Panc1 (cell line): ENCODE results near the gene DCP2. TPM values are rescaled to one million over a fixed set of nuclear protein-coding genes. Genes with fewer than 3 reads are reported as not detected.

ENCODE experiments used
- ATAC-seq: fragments of 200-7000 bp; cut with Tn5 transposase; 2 replicates; pipeline ENCODE4 v1.9.1; 2020; ENCODE audit warnings: mild to moderate bottlenecking, moderate library complexity
- BruUV-seq: library from RNA; stranded (reverse); fragments of 400-500 nt; replicated peaks from 2 replicates; lab custom pipeline; 2021; lab: Mats Ljungman, UMichigan
- CTCF ChIA-PET: fragments of 300-600 bp; sonication (Branson Sonifier 250); formaldehyde crosslinking; loops from one replicate; lab custom pipeline; 2022; ENCODE audit warnings: antibody characterized with exemption; lab: Charles Lee
- POLR2A ChIA-PET: fragments of 300-600 bp; sonication (Branson Sonifier 250); formaldehyde crosslinking; loops from one replicate; lab custom pipeline; 2022; ENCODE audit warnings: antibody characterized with exemption; lab: Charles Lee
- DNase-seq: peaks from one replicate; pipeline ENCODE4 v3.0.0-alpha.2; 2010; ENCODE audit warnings: low read depth, low spot score
- H3K27ac ChIP-seq: 2 replicates; pipeline ENCODE4 v1.5.1; 2011; ENCODE audit warnings: mild to moderate bottlenecking, low read length, inconsistent platforms
- H3K27me3 ChIP-seq: fragments of 200-500 bp; sonication (Bioruptor generic); 2 replicates; pipeline ENCODE4 v1.6.0; 2014; ENCODE audit warnings: low read length, inconsistent platforms; ENCODE audit not compliant: control insufficient read depth, insufficient read depth
- H3K36me3 ChIP-seq: fragments of 200-500 bp; sonication (Bioruptor generic); 2 replicates; pipeline ENCODE4 v1.5.1; 2014; ENCODE audit warnings: inconsistent platforms, mild to moderate bottlenecking, low read length, moderate library complexity; ENCODE audit not compliant: control insufficient read depth, insufficient read depth
- H3K4me1 ChIP-seq: 2 replicates; pipeline ENCODE4 v1.5.1; 2011; ENCODE audit warnings: inconsistent platforms, mild to moderate bottlenecking, low read length, moderate library complexity; ENCODE audit not compliant: control insufficient read depth, insufficient read depth
- H3K4me3 ChIP-seq, 2 experiments: 2 replicates each; pipeline ENCODE4 v1.5.1; 2011 to 2012; ENCODE audit warnings: low read depth in 2 of 2, low read length in 2 of 2, mild to moderate bottlenecking in 2 of 2, inconsistent platforms in 1 of 2, moderate library complexity in 1 of 2
- H3K9me3 ChIP-seq: fragments of 200-500 bp; sonication (Bioruptor generic); 2 replicates; pipeline ENCODE4 v1.5.1; 2014; ENCODE audit warnings: low read depth, mild to moderate bottlenecking, inconsistent platforms, low read length, moderate library complexity; ENCODE audit not compliant: control insufficient read depth, insufficient read depth
- POLR2AphosphoS5 ChIP-seq: IDR thresholded peaks from 2 replicates; pipeline ENCODE4 v1.6.1; 2012; ENCODE audit warnings: mild to moderate bottlenecking, low read depth, low read length, moderate library complexity
- SIN3A ChIP-seq: IDR thresholded peaks from 2 replicates; pipeline ENCODE4 v1.6.1; 2012; ENCODE audit warnings: low read depth, mild to moderate bottlenecking, low read length, moderate library complexity, borderline replicate concordance; ENCODE audit not compliant: insufficient read depth
- TCF7L2 ChIP-seq: IDR thresholded peaks from 2 replicates; pipeline ENCODE4 v1.6.1; 2011; ENCODE audit warnings: mild to moderate bottlenecking, low read depth, low read length, inconsistent platforms
- in situ Hi-C: cut with HindIII; loops from 2 replicates; pipeline ENCODE4 v1.10.0; 2016; ENCODE audit warnings: low sequenced_read_pairs, low pct_unique_long_range_greater_than_20kb
- intact Hi-C: fragments of 100-400 bp; cut with micrococcal nuclease; formaldehyde crosslinking; loops from one replicate; pipeline ENCODE4 v1.10.0; 2022; ENCODE audit not compliant: unreplicated experiment
- total RNA-seq: library from RNA; stranded (reverse); gene quantifications from one replicate; pipeline ENCODE4 v1.2.1, GENCODE V29; 2021; ENCODE audit not compliant: unreplicated experiment
- TF ChIP-seq, protein P1 (sequence below), 2 experiments: IDR thresholded peaks; 2 replicates each; pipeline ENCODE4 v1.6.1; 2011 to 2012; ENCODE audit warnings: low read depth in 2 of 2, control low read depth in 1 of 2, low read length in 1 of 2, mild to moderate bottlenecking in 1 of 2, moderate library complexity in 1 of 2; ENCODE audit not compliant: insufficient read depth in 1 of 2
- TF ChIP-seq, protein P2 (sequence below): fragments of 450-650 bp; IDR thresholded peaks from 2 replicates; pipeline ENCODE4 v1.5.1; 2017; ENCODE audit warnings: mild to moderate bottlenecking

Gene DCP2
- total RNA-seq, 1 experiment from 2014 or later = 70.4 TPM

DNA sequence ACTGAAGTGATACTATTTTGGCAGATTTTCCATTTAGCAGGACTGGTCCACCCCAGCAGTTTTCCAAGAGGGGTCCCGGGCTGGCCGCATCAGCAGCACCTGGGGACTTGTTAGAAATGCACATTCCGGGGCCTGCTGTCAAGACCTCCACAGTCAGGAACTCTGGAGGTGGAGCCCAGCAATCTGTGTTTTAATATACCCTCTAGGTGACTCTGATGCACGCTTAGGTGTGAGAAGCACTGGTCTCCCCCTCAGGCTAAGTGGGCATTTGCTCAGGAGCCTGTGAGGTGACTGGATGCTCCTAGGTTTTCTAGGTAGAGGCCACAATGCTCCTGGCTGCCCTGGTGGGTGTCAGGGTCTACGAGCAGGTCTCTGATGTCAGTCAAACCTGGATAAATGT, 81.7 kb downstream of the DCP2 start:
- H3K4me3 ChIP-seq = no peak overlapping the region
- CTCF ChIA-PET = no interaction called here
- no peaks in the 10 kb centered on the region for H3K27me3 ChIP-seq
- H3K27ac ChIP-seq = no peak overlapping the region
- no TSS peak for BruUV-seq
- TF ChIP-seq SIN3A (no peak), POLR2AphosphoS5 (no peak), TCF7L2 (no peak)
- TF ChIP-seq, protein P1, sequence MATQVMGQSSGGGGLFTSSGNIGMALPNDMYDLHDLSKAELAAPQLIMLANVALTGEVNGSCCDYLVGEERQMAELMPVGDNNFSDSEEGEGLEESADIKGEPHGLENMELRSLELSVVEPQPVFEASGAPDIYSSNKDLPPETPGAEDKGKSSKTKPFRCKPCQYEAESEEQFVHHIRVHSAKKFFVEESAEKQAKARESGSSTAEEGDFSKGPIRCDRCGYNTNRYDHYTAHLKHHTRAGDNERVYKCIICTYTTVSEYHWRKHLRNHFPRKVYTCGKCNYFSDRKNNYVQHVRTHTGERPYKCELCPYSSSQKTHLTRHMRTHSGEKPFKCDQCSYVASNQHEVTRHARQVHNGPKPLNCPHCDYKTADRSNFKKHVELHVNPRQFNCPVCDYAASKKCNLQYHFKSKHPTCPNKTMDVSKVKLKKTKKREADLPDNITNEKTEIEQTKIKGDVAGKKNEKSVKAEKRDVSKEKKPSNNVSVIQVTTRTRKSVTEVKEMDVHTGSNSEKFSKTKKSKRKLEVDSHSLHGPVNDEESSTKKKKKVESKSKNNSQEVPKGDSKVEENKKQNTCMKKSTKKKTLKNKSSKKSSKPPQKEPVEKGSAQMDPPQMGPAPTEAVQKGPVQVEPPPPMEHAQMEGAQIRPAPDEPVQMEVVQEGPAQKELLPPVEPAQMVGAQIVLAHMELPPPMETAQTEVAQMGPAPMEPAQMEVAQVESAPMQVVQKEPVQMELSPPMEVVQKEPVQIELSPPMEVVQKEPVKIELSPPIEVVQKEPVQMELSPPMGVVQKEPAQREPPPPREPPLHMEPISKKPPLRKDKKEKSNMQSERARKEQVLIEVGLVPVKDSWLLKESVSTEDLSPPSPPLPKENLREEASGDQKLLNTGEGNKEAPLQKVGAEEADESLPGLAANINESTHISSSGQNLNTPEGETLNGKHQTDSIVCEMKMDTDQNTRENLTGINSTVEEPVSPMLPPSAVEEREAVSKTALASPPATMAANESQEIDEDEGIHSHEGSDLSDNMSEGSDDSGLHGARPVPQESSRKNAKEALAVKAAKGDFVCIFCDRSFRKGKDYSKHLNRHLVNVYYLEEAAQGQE (IDR thresholded peaks at IDR 0.05; ENCODE audit: insufficient read depth in 1 of 2, low read depth in 2 of 2, low read length in 1 of 2) = no peak
- TF ChIP-seq, protein P2, sequence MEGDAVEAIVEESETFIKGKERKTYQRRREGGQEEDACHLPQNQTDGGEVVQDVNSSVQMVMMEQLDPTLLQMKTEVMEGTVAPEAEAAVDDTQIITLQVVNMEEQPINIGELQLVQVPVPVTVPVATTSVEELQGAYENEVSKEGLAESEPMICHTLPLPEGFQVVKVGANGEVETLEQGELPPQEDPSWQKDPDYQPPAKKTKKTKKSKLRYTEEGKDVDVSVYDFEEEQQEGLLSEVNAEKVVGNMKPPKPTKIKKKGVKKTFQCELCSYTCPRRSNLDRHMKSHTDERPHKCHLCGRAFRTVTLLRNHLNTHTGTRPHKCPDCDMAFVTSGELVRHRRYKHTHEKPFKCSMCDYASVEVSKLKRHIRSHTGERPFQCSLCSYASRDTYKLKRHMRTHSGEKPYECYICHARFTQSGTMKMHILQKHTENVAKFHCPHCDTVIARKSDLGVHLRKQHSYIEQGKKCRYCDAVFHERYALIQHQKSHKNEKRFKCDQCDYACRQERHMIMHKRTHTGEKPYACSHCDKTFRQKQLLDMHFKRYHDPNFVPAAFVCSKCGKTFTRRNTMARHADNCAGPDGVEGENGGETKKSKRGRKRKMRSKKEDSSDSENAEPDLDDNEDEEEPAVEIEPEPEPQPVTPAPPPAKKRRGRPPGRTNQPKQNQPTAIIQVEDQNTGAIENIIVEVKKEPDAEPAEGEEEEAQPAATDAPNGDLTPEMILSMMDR = no peak
- H3K36me3 ChIP-seq = no peaks in the 10 kb centered on the region
- in situ Hi-C loops (no loop called here), intact Hi-C loops (loop anchor here (10.0 kb wide), 1 partner anchor 147 kb away; no protein-coding TSS in a partner anchor)
- no peak for DNase-seq
- POLR2A ChIA-PET = interaction anchor here (0.6 kb wide), 1 partner anchor 32 kb away, joined by 4 read pairs; no protein-coding TSS in a partner anchor
- no peaks in the 10 kb centered on the region for H3K9me3 ChIP-seq
- ATAC-seq = no peak
- H3K4me1 ChIP-seq = no peaks in the 10 kb centered on the region

DNA sequence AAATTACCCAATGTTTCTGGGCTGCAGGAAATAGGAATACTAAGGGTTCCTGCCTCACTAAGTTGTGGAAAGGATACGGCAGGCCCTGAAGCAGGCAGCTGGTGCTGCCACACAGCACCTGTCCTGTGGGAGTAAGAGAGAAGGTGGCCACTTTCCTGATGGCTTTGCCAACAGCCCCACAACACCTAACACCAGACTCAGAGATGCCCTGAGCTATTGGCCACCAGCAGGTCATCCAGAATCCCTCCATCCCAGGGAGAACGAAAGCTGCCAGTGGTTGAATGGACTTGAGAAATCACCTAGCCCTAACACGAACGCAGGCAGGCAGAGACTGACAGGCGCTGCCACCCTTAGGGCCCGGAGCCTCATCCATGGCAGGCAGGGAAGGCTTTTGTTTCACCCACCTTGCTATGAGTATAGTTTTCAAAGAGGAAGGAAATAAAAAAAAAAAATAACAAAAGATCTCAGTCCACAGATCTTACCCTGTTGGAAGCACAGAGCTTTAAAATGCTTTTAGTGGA, 82.2 kb downstream of the DCP2 start:
- ATAC-seq (no peak), DNase-seq (no peak)
- BruUV-seq = no TSS peak
- ChIA-PET CTCF (no interaction called here), POLR2A (interaction anchor here (0.6 to 0.7 kb wide), 2 partner anchors 24 to 1030 kb away, joined by 5 to 6 read pairs; no protein-coding TSS in a partner anchor)
- H3K27me3 ChIP-seq = no peaks in the 10 kb centered on the region
- H3K36me3 ChIP-seq = no peaks in the 10 kb centered on the region
- intact Hi-C loops (loop anchor here (10.0 kb wide), 1 partner anchor 146 kb away; no protein-coding TSS in a partner anchor), in situ Hi-C loops (no loop called here)
- no peaks in the 10 kb centered on the region for H3K9me3 ChIP-seq
- TF ChIP-seq, protein P1 (IDR thresholded peaks at IDR 0.05; ENCODE audit: insufficient read depth in 1 of 2, low read depth in 2 of 2, low read length in 1 of 2) = no peak
- TF ChIP-seq SIN3A = no peak
- TF ChIP-seq, protein P2 = no peak
- no peak overlapping the region for H3K4me3 ChIP-seq
- no peak overlapping the region for H3K27ac ChIP-seq
- H3K4me1 ChIP-seq = no peaks in the 10 kb centered on the region
